Measurements from ENCODE around the gene C22orf23. TPM values are rescaled to one million over a fixed set of nuclear protein-coding genes. Genes with fewer than 3 reads are reported as not detected.

C22orf23 gene
- total RNA-seq, 4 donors from 2014 or later, result 0.85 TPM; not detected in 3

DNA sequence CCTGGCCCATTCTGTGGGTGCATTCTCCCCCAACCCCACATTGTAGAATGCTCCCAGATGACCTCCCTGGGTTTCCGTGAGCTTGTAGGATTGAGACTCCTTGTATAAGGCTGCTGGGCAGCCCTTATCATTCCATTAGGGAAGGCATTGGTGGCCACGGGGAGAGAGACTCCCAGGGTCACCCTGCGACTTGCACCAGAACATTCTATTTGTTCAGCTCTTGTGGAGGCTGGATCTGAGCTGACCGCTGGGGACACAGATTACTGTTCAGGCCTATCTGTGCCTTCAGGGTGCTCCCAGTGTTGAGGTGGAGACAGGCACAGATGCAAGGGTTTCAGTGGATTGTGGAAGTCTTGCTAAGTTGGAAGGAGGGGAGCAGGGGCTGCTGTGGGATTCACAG lies 29.5 kb downstream of the C22orf23 start:
- Histone ChIP-seq H3K9me3 (no peaks in the 10 kb centered on the region), H3K4me3 (no peak overlapping the region), H3K36me3 (peaks cover 0 to 83% (median 0%) of the 10 kb centered on the region in 3 donors), H3K4me1 (no peaks in the 10 kb centered on the region), H3K27me3 (no peaks in the 10 kb centered on the region), H3K27ac (no peak overlapping the region)
- no peak for DNase-seq
- TF ChIP-seq, protein P1, sequence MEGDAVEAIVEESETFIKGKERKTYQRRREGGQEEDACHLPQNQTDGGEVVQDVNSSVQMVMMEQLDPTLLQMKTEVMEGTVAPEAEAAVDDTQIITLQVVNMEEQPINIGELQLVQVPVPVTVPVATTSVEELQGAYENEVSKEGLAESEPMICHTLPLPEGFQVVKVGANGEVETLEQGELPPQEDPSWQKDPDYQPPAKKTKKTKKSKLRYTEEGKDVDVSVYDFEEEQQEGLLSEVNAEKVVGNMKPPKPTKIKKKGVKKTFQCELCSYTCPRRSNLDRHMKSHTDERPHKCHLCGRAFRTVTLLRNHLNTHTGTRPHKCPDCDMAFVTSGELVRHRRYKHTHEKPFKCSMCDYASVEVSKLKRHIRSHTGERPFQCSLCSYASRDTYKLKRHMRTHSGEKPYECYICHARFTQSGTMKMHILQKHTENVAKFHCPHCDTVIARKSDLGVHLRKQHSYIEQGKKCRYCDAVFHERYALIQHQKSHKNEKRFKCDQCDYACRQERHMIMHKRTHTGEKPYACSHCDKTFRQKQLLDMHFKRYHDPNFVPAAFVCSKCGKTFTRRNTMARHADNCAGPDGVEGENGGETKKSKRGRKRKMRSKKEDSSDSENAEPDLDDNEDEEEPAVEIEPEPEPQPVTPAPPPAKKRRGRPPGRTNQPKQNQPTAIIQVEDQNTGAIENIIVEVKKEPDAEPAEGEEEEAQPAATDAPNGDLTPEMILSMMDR (IDR thresholded peaks at IDR 0.05), result no peak
- no peak for TF ChIP-seq POLR2A (IDR thresholded peaks at IDR 0.05)

DNA sequence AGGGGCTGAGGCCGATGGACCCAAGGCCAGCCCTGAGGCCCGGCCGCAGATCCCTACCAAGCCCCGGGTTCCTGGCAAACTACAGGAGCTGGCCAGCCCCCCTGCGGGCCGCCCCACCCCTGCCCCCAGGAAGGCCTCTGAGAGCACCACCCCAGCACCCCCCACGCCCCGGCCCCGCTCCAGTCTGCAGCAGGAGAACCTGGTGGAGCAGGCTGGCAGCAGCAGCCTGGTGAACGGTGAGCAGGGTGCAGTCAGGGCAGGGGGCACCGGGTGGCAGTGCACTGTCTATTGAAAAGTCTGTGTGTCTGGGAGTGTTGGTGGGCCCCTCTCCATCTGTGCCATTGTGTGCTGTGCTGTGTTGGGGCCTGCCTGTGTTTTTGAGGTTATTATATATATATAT lies 31.2 kb downstream of the C22orf23 start:
- H3K27ac ChIP-seq, result no peak overlapping the region
- H3K36me3 ChIP-seq, result peaks cover 0 to 83% (median 0%) of the 10 kb centered on the region in 3 donors
- no peak for TF ChIP-seq POLR2A (IDR thresholded peaks at IDR 0.05)
- TF ChIP-seq, protein P1 (IDR thresholded peaks at IDR 0.05), result no peak

DNA sequence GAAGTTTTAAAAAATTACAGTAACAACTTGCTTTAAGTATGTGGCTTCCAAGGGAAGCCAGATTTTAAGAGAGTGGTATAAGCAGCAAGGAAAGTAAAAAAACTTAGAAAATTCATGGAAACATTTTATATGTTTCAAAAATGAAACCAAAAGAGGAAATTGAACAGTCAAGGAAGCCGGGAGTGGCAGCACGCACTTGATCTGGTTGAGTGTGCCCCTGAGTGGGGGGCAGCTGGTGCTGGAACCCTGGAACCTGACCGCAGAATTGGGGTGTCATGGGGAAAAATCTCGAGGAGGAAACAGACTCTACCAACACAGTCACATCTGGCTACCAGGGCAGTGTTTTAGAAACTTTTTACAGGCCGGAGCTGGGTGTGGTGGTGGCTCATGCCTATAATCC lies 33.3 kb downstream of the C22orf23 start:
- TF ChIP-seq POLR2A (IDR thresholded peaks at IDR 0.05), result no peak
- TF ChIP-seq, protein P1 (IDR thresholded peaks at IDR 0.05), result no peak
- Histone ChIP-seq H3K4me3 (no peak overlapping the region), H3K9me3 (no peaks in the 10 kb centered on the region), H3K27ac (peak overlapping the region in 1 of 4 donors; percentile 31), H3K4me1 (no peaks in the 10 kb centered on the region), H3K36me3 (peaks cover 0 to 81% (median 0%) of the 10 kb centered on the region in 3 donors), H3K27me3 (no peaks in the 10 kb centered on the region)
- no peak for DNase-seq

More for the DNA sequence above, 31.2 kb downstream of the C22orf23 start:
- no peaks in the 10 kb centered on the region for H3K27me3 ChIP-seq
- H3K4me1 ChIP-seq, result no peaks in the 10 kb centered on the region
- H3K4me3 ChIP-seq, result no peak overlapping the region
- H3K9me3 ChIP-seq, result no peaks in the 10 kb centered on the region
- no peak for DNase-seq

DNA sequence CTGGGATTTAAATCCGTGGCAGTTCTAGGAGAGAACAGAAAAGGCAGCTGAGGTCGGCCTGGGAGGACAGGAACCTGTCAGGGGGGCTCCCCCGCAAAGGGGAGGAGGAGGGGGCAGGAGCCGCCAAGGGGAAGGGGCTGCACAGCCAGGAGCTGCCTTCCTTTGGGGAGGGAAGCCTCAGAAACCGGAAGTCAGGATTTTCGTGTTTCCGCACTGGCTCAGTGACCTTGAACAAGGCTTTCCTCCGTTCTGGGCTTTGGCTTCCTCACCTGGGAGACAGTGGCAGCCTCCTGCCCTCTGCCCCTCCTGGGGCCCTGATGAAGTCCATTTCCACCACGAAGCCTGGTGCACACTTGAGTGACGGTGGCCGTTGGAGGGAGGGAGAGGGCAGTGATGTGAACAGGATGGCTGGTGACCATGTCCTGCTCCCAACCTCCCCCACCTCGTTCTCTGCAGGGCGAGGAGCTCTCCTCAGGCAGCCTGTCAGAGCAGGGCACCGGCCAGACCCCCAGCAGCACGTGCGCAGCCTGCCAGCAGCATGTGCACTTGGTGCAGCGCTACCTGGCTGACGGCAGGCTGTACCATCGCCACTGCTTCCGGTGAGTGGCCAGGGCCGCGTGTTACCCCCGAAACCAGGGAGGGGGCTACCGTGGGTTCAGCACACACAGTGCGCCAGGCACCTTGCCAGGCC lies 34.7 kb downstream of the C22orf23 start:
- Histone ChIP-seq H3K9me3 (no peaks in the 10 kb centered on the region), H3K4me3 (no peak overlapping the region), H3K4me1 (no peaks in the 10 kb centered on the region), H3K27me3 (no peaks in the 10 kb centered on the region), H3K36me3 (peaks cover 0 to 79% (median 0%) of the 10 kb centered on the region in 3 donors), H3K27ac (no peak overlapping the region)
- DNase-seq, result no peak
- TF ChIP-seq POLR2A (IDR thresholded peaks at IDR 0.05), result no peak
- TF ChIP-seq, protein P1 (IDR thresholded peaks at IDR 0.05), result no peak

DNA sequence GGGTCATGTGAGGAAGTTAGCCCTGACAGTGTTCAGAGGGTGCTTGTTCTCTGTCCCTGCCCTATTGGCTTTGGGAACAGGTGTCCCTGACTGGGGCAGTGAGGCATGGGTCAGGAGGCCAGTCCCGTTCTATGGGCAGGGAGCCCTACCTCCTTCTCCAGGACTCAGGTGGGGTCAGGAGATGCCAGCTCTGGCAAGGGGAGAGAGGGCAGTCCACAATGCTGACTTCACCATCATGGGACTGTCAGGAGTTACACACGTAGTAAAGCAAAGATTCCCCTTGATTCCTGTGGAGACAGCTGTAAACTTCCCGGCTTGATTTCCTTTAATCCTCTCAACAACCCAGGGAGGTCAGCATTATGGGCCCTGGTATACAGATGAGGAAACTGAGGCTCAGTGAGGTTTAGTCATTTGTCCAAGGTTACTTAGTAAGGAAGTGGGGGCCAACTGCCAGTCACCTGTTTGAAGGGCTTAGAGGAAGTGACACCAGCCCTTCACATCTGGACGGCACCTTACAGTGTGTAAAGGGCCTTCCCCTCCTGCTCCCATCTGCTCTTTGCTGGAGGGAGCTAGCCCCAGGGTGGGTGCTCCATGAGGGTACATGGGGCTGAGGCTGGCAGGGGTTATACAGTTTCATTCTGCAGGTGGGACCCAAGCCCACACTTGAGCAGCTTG lies 35.4 kb downstream of the C22orf23 start:
- no peak for TF ChIP-seq POLR2A (IDR thresholded peaks at IDR 0.05)
- TF ChIP-seq, protein P1 (IDR thresholded peaks at IDR 0.05), result no peak
- Histone ChIP-seq H3K27me3 (no peaks in the 10 kb centered on the region), H3K36me3 (peaks cover 0 to 79% (median 0%) of the 10 kb centered on the region in 3 donors), H3K4me1 (no peaks in the 10 kb centered on the region), H3K9me3 (no peaks in the 10 kb centered on the region), H3K27ac (no peak overlapping the region), H3K4me3 (no peak overlapping the region)
- DNase-seq, result no peak

Data from Peyer's patch (tissue), 4 donors.